GM18951 (cell line): ENCODE measurements around the gene IGF2R.

Source experiments
- POLR2A ChIP-seq: IDR thresholded peaks from 4 replicates; pipeline ENCODE4 v1.6.1; 2011; ENCODE audit warnings: mild to moderate bottlenecking; ENCODE audit not compliant: insufficient read length, insufficient read depth; ENCODE audit errors: extremely low read depth
- in situ Hi-C: fragments of 300-500 bp; cut with MboI; formaldehyde crosslinking; loops from one replicate; pipeline ENCODE4 v1.12.0; 2022; ENCODE audit warnings: low sequenced_read_pairs, mixed read lengths, inconsistent platforms; ENCODE audit not compliant: unreplicated experiment

IGF2R gene

GRCh38 chr6:159972506-159973268, 3.8 kb downstream of the IGF2R start:
- TF ChIP-seq POLR2A = no peak
- in situ Hi-C loops = no loop called here

- in situ Hi-C loops = no loop called here
- TF ChIP-seq POLR2A = no peak
These were observed 4.5 kb downstream of the IGF2R start for GRCh38 chr6:159973406-159973805.

GRCh38 chr6:159973951-159974350, 5.1 kb downstream of the IGF2R start:
- no peak for TF ChIP-seq POLR2A
- in situ Hi-C loops = no loop called here

GRCh38 chr6:159974932-159975331, 6.0 kb downstream of the IGF2R start:
- in situ Hi-C loops = no loop called here
- TF ChIP-seq POLR2A = no peak

GRCh38 chr6:159976686-159977254, 7.9 kb downstream of the IGF2R start:
- no peak for TF ChIP-seq POLR2A
- in situ Hi-C loops = no loop called here

- in situ Hi-C loops = no loop called here
- TF ChIP-seq POLR2A = no peak
These were observed 8.5 kb downstream of the IGF2R start for GRCh38 chr6:159977255-159977903.

GRCh38 chr6:159977904-159978268, 9.0 kb downstream of the IGF2R start:
- in situ Hi-C loops = no loop called here
- TF ChIP-seq POLR2A = no peak

GRCh38 chr6:159978291-159979135, 9.6 kb downstream of the IGF2R start:
- in situ Hi-C loops = no loop called here
- no peak for TF ChIP-seq POLR2A

- in situ Hi-C loops = no loop called here
- TF ChIP-seq POLR2A = no peak
These were observed 10.4 kb downstream of the IGF2R start for GRCh38 chr6:159979136-159979874.

- no peak for TF ChIP-seq POLR2A
- in situ Hi-C loops = no loop called here
These were observed 11.6 kb downstream of the IGF2R start for GRCh38 chr6:159980474-159980873.

- peak; percentile 32 for TF ChIP-seq POLR2A
- in situ Hi-C loops = no loop called here
These were observed 12.2 kb downstream of the IGF2R start for GRCh38 chr6:159981071-159981402.

- in situ Hi-C loops = no loop called here
- TF ChIP-seq POLR2A = peak; percentile 44
These were observed 12.7 kb downstream of the IGF2R start for GRCh38 chr6:159981403-159982245.
